Fibroblast of mammary gland (primary cell): ENCODE data around the gene CWC27.

ENCODE experiments used
- DNase-seq: peaks from one replicate; pipeline ENCODE4 v3.0.0-alpha.2; 2010; ENCODE audit warnings: low read depth
- H3K4me3 ChIP-seq: 2 replicates; pipeline ENCODE4 v1.5.1; 2011; ENCODE audit warnings: low read depth, mild to moderate bottlenecking, low read length, moderate library complexity; ENCODE audit not compliant: control insufficient read depth
- TF ChIP-seq, protein P1 (sequence below): conservative IDR thresholded peaks from 2 replicates; pipeline ENCODE4 v1.5.1; 2011; ENCODE audit warnings: low read depth, low read length, inconsistent platforms; ENCODE audit not compliant: control insufficient read depth, insufficient read depth

Gene CWC27

DNA sequence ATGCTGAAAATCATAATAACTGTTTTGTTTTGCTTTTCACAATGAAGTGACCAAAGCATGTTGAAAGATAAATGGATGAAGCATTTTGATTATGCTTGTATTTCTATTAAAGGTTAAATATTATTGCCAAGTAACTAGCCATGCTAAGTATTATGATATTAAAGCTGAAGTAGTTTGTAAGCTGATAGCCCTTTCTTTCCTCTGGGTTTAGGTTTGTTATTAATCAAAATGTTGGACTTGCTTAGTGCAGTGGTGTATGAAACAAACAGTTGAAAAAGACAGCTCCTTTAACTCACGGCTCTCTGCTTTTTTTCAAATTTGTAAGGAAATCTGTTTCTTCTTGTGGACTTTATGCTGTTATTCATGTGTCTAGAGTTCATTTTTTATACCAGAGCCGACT is 246.0 kb downstream of the CWC27 start:
- TF ChIP-seq, protein P1, sequence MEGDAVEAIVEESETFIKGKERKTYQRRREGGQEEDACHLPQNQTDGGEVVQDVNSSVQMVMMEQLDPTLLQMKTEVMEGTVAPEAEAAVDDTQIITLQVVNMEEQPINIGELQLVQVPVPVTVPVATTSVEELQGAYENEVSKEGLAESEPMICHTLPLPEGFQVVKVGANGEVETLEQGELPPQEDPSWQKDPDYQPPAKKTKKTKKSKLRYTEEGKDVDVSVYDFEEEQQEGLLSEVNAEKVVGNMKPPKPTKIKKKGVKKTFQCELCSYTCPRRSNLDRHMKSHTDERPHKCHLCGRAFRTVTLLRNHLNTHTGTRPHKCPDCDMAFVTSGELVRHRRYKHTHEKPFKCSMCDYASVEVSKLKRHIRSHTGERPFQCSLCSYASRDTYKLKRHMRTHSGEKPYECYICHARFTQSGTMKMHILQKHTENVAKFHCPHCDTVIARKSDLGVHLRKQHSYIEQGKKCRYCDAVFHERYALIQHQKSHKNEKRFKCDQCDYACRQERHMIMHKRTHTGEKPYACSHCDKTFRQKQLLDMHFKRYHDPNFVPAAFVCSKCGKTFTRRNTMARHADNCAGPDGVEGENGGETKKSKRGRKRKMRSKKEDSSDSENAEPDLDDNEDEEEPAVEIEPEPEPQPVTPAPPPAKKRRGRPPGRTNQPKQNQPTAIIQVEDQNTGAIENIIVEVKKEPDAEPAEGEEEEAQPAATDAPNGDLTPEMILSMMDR: no peak
- no peak for DNase-seq
- no peak overlapping the region for H3K4me3 ChIP-seq

DNA sequence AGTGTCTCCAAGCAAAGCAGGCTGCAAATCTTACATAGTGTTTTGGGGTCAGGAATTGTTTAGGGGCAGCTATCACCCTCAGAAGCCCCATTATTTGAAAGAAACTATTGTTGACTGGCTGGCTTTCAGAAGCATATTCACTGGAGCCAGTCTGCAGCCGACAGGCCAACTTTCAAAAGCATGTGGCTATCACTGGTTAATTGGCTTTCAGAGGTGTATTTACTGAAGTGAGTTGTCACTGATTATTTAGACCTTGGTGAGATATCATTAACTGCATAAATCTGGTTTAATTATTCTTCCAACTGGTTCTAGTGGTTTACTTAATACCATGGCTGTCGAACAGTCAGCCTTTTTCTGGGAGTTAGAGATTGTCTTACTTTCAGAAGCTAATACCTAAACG is 247.0 kb downstream of the CWC27 start:
- TF ChIP-seq, protein P1: no peak
- H3K4me3 ChIP-seq: no peak overlapping the region
- no peak for DNase-seq

DNA sequence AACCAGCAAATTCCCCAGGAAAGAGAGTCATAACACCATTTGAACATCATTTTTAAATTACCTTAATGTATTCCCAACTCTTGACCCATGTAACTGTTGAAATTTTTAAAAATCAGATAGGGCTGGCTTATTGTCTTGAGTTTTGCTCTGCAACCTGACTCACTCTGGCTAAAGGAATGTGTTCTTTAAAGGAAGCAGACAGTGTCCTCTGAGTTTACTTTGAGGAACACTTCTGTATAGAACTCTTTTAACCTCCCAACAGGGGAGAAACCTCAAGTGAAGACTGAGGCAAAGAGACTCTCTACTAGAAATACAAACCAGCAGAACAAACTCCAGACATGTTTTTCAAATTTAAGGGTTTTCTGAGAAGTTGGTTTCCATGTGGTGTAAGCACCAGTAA is 248.9 kb downstream of the CWC27 start:
- DNase-seq: no peak
- H3K4me3 ChIP-seq: no peak overlapping the region
- TF ChIP-seq, protein P1: no peak

DNA sequence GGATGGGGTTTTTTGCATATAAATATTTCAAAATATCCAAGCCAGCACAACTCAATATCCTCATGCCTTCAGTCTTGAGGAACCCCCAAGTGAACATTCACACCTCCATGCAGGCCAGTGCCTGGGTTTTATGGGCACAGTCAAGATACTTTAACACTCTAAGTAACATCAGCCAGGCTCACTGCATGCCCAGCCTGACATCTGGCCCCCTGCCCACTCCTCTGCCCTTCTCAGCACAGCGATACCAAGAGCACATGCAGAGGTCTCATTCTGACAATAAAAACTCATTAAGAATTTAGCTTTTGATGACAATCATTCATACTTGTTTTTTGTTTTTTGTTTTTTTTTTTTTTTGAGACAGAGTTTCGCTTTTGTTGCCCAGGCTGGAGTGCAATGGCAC is 250.0 kb downstream of the CWC27 start:
- DNase-seq: no peak
- TF ChIP-seq, protein P1: no peak
- H3K4me3 ChIP-seq: no peak overlapping the region

DNA sequence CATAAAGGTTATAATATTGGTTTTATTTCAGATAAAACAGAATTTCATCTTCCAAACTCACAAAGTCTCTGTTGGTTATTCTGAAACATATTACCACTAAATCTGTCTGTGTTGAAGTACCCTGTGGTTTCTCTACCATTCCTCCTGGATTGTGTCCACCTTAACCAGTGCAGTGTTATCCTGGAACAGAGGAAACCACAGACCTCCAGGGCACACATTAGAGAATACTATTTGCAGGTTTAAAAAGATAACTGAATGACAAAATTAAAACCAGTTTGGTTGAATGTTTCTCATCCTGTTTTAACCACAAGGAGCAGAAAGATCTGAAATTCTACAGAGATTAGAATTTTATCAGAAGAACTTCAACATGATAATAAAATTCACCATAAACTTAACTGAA is 251.8 kb downstream of the CWC27 start:
- no peak overlapping the region for H3K4me3 ChIP-seq
- TF ChIP-seq, protein P1: no peak
- peak; percentile 43 for DNase-seq

DNA sequence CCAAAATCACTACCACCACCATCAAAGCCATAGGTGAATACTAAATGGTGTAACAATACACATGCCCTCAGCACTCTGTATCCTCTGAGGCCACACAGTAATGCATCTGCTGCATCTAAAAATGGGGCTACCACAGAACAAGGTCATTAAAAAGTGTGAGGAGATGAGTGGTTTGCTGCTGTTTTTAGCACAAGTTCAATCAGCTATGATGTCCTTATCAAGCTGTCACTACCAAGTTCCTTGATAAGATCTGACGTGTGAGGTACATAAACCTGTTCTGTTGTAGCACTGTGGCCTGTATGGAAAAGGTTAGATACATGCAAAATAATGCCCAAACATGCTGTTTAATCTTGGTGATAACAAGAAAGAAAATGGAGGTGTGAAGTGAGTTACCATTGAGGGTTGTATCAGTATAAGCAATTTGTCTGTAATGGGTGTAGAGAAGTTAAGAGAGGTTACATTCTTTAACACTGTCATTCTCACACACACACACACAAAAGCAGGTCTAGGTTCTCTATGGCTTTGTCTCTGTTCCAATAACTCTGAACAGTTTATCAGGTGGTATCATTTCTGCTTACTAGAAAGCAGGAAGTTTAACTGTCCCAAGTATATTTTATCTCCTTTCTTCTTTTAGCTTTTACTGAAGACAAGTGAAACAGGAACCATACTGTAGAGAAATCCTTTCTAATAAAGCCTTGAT is 252.9 kb downstream of the CWC27 start:
- DNase-seq: no peak
- no peak overlapping the region for H3K4me3 ChIP-seq
- TF ChIP-seq, protein P1: no peak

DNA sequence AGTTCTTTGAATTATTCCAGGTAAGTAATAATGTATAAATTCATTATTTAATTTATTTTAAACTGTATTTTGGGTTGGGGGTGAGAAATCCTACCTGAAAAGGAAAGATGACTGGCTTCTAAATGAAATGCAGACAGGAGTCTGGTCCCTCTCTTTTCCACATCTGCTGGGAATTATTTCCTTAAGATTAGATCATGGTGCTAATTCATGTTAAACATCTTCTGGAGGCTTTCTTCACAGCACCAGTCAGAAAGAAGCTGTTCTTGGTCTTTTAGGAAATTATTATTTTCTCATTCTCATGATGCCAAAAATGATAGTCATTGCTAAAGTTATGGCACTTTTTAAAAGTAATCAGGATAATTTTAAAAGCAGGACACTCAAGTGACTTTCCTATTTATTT is 254.2 kb downstream of the CWC27 start:
- no peak overlapping the region for H3K4me3 ChIP-seq
- TF ChIP-seq, protein P1: no peak
- no peak for DNase-seq
